Measurements from ENCODE around the gene ARL4D.
"Not testable (repeated sequence)": the region's sequence is repeated elsewhere in the genome, so short reads cannot be mapped to it uniquely, and the experiment has no call there.

The ARL4D gene

DNA sequence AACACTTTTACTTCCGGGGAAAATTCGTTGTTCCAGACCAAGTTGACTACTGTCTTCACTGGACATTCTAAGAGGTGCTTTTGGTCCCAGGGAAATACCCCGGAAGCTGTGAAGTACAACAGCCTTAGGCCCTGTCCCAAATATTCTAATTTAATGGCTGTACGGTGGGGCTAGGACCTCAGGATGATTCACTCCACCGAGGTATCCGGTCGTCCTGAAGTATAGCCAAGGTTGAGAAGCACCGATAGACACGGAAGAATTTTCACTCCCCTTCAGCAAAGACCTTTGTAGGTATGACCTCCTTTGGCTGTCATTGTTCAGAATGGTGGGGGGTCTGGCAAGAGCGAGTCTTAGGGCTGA is 34.9 kb upstream of the ARL4D start:
- H3K9me3 Mint-ChIP-seq: peaks cover 1% of the 10 kb centered on the region
- H3K4me1 Mint-ChIP-seq: peaks cover 24% of the 10 kb centered on the region
- ATAC-seq (ENCODE audit: low read depth) (no peak), DNase-seq (ENCODE audit: low spot score in 2 of 2) (no peak)
- H3K36me3 Mint-ChIP-seq: peaks cover 2% of the 10 kb centered on the region
- no peaks in the 10 kb centered on the region for H3K27me3 Mint-ChIP-seq
- no peak overlapping the region for H3K27ac Mint-ChIP-seq
- H3K4me3 Mint-ChIP-seq: no peak overlapping the region

DNA sequence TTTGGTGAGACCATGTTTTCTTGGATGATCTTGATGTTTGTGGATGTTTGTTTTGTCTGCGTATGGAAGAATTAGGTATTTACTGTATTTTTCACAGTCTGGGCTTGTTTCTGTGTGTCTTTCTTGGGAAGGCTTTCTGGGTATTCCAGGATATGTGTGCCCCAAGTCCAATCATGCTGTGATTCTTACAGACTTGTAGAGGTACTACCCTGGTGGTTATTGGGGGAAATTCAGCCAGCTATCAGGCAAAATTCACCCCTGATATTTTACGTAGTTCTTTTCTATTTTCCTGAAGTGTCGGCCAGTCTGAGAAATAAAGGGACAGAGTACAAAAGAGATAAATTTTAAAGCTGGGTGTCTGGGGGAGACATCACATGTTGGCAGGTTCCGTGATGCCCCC is 33.4 kb upstream of the ARL4D start:
- Mint-ChIP-seq H3K36me3 (peaks cover 2% of the 10 kb centered on the region), H3K27me3 (no peaks in the 10 kb centered on the region), H3K9me3 (peaks cover 1% of the 10 kb centered on the region), H3K4me1 (peaks cover 30% of the 10 kb centered on the region), H3K4me3 (no peak overlapping the region), H3K27ac (peak overlapping the region; percentile 4)
- DNase-seq (ENCODE audit: low spot score in 2 of 2): no peak
- ATAC-seq (ENCODE audit: low read depth): no peak

DNA sequence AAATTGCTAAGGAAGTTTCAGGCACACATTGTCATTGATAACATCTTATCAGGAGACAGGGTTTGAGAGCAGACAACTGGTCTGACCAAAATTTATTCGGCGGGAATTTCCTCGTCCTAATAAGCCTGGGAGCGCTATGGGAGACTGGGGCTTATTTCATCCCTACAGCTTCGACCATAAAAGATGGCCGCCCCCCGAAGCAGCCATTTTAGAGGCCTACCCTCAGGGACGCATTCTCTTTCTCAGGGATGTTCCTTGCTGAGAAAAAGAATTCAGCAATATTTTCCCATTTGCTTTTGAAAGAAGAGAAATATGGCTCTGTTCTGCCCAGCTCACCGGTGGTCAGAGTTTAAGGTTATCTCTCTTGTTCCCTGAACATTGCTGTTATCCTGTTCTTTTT is 32.9 kb upstream of the ARL4D start:
- H3K4me1 Mint-ChIP-seq: peaks cover 30% of the 10 kb centered on the region

GRCh38 chr17:43366891-43367736 is 31.7 kb upstream of the ARL4D start:
- ATAC-seq (ENCODE audit: low read depth) (no peak), DNase-seq (ENCODE audit: low spot score in 2 of 2) (no peak)
- peaks cover 32% of the 10 kb centered on the region for H3K4me1 Mint-ChIP-seq
- no peaks in the 10 kb centered on the region for H3K9me3 Mint-ChIP-seq
- peak overlapping the region; percentile 100 for H3K27ac Mint-ChIP-seq
- H3K27me3 Mint-ChIP-seq: no peaks in the 10 kb centered on the region
- H3K36me3 Mint-ChIP-seq: no peaks in the 10 kb centered on the region
- H3K4me3 Mint-ChIP-seq: peak overlapping the region; percentile 93

More for the DNA sequence above, 32.9 kb upstream of the ARL4D start:
- not testable (repeated sequence) for H3K4me3 Mint-ChIP-seq; H3K27me3 Mint-ChIP-seq; H3K36me3 Mint-ChIP-seq; H3K9me3 Mint-ChIP-seq; DNase-seq (ENCODE audit: low spot score in 2 of 2); ATAC-seq (ENCODE audit: low read depth)
- peak overlapping the region; percentile 4 for H3K27ac Mint-ChIP-seq

- no peaks in the 10 kb centered on the region for H3K9me3 Mint-ChIP-seq
Observed at GRCh38 chr17:43367737-43368242, 31.0 kb upstream of the ARL4D start.

DNA sequence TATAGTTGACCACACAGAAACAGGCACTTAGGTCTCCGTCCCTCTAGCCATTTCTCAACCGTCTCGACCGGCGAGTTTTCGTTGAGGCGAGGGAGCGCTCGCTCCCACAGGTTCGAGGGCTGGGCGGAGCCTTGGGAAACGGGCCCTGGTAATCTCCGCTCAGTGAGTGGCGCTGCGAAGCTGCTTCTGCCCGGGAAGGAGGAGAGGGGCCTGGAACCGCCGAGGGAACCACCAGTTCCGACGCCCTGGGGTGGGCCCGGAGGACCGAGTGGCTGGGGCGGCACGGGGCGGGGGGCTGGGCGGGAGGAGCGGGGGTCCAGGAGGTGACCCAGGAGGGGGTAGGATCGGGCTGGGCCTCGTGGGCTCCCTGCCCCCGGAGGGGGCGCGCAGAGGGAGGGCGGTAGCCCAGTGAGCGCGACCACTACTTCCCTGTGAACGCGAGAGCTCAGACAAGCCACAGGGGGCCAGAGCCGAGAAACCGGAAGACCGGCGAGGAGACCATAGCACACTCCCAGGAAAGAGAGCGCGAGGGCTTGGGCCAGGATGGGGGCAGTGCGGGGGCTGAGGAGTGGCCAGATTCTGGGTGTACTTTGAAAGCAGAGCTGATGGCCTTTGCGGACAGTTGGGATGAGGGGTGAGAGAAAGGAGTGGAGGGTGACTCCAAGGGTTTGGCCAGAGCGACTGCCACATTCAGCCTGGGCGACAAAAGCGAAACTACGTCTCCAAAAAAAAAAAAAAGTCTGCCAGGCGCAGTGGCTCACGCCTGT is 29.9 kb upstream of the ARL4D start:
- Mint-ChIP-seq H3K9me3 (no peaks in the 10 kb centered on the region), H3K27ac (peak overlapping the region; percentile 100), H3K4me3 (peak overlapping the region; percentile 93), H3K4me1 (peaks cover 39% of the 10 kb centered on the region), H3K36me3 (peaks cover 2% of the 10 kb centered on the region), H3K27me3 (no peaks in the 10 kb centered on the region)
- ATAC-seq (ENCODE audit: low read depth): peak; percentile 16
- peak; percentile 41 to 60 for DNase-seq (ENCODE audit: low spot score in 2 of 2)

More at GRCh38 chr17:43367737-43368242, 31.0 kb upstream of the ARL4D start:
- ATAC-seq (ENCODE audit: low read depth) (peak; percentile 56), DNase-seq (ENCODE audit: low spot score in 2 of 2) (no peak)
- H3K27me3 Mint-ChIP-seq: no peaks in the 10 kb centered on the region
- no peaks in the 10 kb centered on the region for H3K36me3 Mint-ChIP-seq
- H3K4me1 Mint-ChIP-seq: peaks cover 36% of the 10 kb centered on the region
- H3K27ac Mint-ChIP-seq: peak overlapping the region; percentile 100
- peak overlapping the region; percentile 93 for H3K4me3 Mint-ChIP-seq

GRCh38 chr17:43369986-43370385 is 28.8 kb upstream of the ARL4D start:
- no peaks in the 10 kb centered on the region for H3K27me3 Mint-ChIP-seq
- H3K9me3 Mint-ChIP-seq: no peaks in the 10 kb centered on the region
- peak overlapping the region; percentile 100 for H3K27ac Mint-ChIP-seq
- H3K4me1 Mint-ChIP-seq: peaks cover 46% of the 10 kb centered on the region
- no peak for ATAC-seq (ENCODE audit: low read depth)
- H3K36me3 Mint-ChIP-seq: peaks cover 5% of the 10 kb centered on the region
- no peak for DNase-seq (ENCODE audit: low spot score in 2 of 2)
- peak overlapping the region; percentile 93 for H3K4me3 Mint-ChIP-seq

DNA sequence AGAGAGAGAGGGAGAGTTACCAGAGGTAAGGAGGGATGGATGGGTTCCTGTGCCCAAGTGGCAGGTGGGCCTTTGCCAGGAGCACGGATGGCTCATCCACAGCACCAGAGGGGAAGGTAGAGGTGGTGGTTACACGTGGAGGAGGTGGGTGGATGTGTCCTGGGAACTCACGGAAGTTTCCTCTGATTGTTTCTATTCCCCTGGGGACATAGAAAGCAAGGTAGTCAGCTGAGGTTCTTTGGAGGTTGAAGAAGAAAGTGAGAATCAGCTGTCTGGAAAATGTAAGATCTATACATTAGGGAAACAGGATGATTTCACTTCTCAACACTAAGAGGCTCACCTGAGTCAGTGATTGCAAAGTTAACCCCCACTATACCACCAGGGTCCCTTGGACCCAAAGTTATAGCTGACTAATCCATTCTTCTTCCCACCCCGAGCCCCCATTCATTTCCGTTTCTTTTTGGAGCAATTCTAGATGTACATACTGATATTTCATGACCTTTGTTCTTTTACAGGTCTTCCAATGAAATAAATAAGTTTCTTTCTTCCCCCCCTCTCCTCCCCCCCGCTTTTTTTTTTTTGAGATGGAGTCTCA is 27.5 kb upstream of the ARL4D start:
- no peaks in the 10 kb centered on the region for H3K27me3 Mint-ChIP-seq
- peaks cover 6% of the 10 kb centered on the region for H3K36me3 Mint-ChIP-seq
- ATAC-seq (ENCODE audit: low read depth) (no peak), DNase-seq (ENCODE audit: low spot score in 2 of 2) (no peak)
- peak overlapping the region; percentile 18 for H3K4me3 Mint-ChIP-seq
- no peaks in the 10 kb centered on the region for H3K9me3 Mint-ChIP-seq
- peak overlapping the region; percentile 16 for H3K27ac Mint-ChIP-seq
- H3K4me1 Mint-ChIP-seq: peaks cover 49% of the 10 kb centered on the region

GRCh38 chr17:43372273-43372911 is 26.4 kb upstream of the ARL4D start:
- DNase-seq (ENCODE audit: low spot score in 2 of 2) (peak; percentile 54 to 73), ATAC-seq (ENCODE audit: low read depth) (peak; percentile 66)
- Mint-ChIP-seq H3K9me3 (no peaks in the 10 kb centered on the region), H3K4me1 (peaks cover 49% of the 10 kb centered on the region), H3K27ac (peak overlapping the region; percentile 82), H3K27me3 (no peaks in the 10 kb centered on the region), H3K4me3 (peak overlapping the region; percentile 85), H3K36me3 (peaks cover 7% of the 10 kb centered on the region)

- peaks cover 41% of the 10 kb centered on the region for H3K4me1 Mint-ChIP-seq
- peak overlapping the region; percentile 85 for H3K4me3 Mint-ChIP-seq
Observed at GRCh38 chr17:43373356-43373755, 25.4 kb upstream of the ARL4D start.

GRCh38 chr17:43375915-43376314 is 22.9 kb upstream of the ARL4D start:
- DNase-seq (ENCODE audit: low spot score in 2 of 2); H3K27me3 Mint-ChIP-seq; ATAC-seq (ENCODE audit: low read depth); H3K9me3 Mint-ChIP-seq; H3K27ac Mint-ChIP-seq: not testable (repeated sequence)
- H3K4me3 Mint-ChIP-seq: peak overlapping the region; percentile 71
- peaks cover 18% of the 10 kb centered on the region for H3K36me3 Mint-ChIP-seq
- peaks cover 28% of the 10 kb centered on the region for H3K4me1 Mint-ChIP-seq

More at GRCh38 chr17:43373356-43373755, 25.4 kb upstream of the ARL4D start:
- Mint-ChIP-seq H3K9me3 (no peaks in the 10 kb centered on the region), H3K27ac (peak overlapping the region; percentile 82), H3K36me3 (peaks cover 8% of the 10 kb centered on the region), H3K27me3 (no peaks in the 10 kb centered on the region)
- DNase-seq (ENCODE audit: low spot score in 2 of 2) (no peak), ATAC-seq (ENCODE audit: low read depth) (no peak)

- ATAC-seq (ENCODE audit: low read depth) (no peak), DNase-seq (ENCODE audit: low spot score in 2 of 2) (no peak)
- Mint-ChIP-seq H3K27ac (no peak overlapping the region), H3K4me1 (peaks cover 19% of the 10 kb centered on the region), H3K4me3 (no peak overlapping the region), H3K36me3 (peaks cover 18% of the 10 kb centered on the region), H3K27me3 (no peaks in the 10 kb centered on the region), H3K9me3 (peaks cover 6% of the 10 kb centered on the region)
Observed at GRCh38 chr17:43377056-43377810, 21.6 kb upstream of the ARL4D start.

- Mint-ChIP-seq H3K4me1 (peaks cover 17% of the 10 kb centered on the region), H3K4me3 (no peak overlapping the region), H3K27me3 (no peaks in the 10 kb centered on the region), H3K9me3 (peaks cover 6% of the 10 kb centered on the region), H3K27ac (no peak overlapping the region), H3K36me3 (peaks cover 18% of the 10 kb centered on the region)
- DNase-seq (ENCODE audit: low spot score in 2 of 2) (no peak), ATAC-seq (ENCODE audit: low read depth) (no peak)
Observed at GRCh38 chr17:43378766-43379165, 20.0 kb upstream of the ARL4D start.

Data from memory B cell (primary cell).